GM19395 (cell line): Measurements from ENCODE around the gene NSF.
"Not testable (repeated sequence)": the region's sequence is repeated elsewhere in the genome, so short reads cannot be mapped to it uniquely, and the experiment has no call there.

ENCODE experiments used
- ATAC-seq: cut with Tn5 transposase; IDR thresholded peaks from one replicate; pipeline ENCODE4 v1.9.1; 2021; ENCODE audit warnings: mild to moderate bottlenecking, moderate library complexity; ENCODE audit not compliant: unreplicated experiment

Gene NSF

DNA sequence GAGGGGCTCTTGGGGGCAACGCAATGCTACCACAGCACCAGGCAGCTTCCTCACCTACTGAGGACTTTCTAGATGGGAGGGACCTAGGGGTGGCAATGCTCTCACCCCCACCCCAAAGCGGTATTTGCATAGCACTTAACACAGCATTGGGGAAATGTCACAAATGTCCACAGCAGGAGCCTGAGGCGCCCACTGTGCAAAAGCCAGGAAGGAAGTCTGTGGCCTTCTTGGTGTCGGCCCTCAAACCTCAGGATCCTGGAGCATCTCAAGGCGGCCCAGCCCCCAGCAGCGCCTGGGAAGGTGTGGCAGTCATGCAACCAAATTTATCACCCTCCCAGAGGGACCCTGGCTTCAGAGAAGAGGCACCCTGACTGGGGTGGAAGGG lies 182.7 kb downstream of the NSF start:
- ATAC-seq, result no peak

DNA sequence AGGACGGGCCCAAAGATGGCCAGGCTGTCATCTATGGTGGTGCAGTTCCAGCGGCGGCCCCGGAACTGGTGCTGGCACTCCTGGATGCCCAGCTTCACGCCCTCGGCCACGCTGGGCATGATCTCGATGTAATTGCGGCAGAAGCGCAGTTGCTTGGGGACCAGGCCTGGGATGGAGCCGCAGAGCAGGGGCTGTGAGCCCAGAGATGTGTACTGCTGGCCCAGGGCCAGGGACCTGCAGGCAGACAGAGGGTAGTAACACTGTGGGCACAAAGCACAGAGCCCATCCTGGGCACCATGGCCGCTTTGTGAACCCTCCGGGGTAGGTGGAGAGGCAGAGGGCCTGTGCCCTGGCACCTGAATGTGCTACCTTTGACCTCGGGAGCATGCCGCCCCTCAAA lies 183.2 kb downstream of the NSF start:
- no peak for ATAC-seq

DNA sequence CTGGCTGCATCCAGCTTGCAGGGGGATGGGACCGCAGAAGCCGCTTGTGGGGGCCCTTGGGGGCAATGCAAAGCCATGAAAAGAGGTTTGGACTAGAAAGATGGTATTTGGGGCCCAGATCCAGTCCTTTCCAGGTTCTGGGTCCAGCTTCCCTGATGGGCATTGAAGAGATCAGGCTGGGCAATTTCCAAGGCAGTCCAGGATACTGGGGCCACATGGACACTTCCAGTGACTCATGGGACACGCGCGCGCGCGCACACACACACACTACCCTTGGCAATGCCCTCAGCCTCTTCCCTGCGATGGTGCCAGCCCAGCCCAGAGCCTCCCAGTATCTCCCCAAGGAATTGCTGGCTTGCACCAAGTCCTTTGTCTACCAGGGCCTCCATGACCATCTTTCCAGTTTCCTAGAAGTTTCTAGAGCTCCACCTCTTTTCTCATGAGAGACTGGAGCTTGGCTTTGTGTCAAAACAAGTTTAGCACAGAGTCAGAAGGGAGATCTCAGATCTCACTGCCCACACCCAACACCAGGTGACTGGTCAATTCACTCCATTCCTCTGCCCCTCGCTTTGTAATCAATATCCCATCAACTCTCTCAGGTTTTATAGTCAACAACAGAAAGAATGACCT lies 183.8 kb downstream of the NSF start:
- no peak for ATAC-seq

DNA sequence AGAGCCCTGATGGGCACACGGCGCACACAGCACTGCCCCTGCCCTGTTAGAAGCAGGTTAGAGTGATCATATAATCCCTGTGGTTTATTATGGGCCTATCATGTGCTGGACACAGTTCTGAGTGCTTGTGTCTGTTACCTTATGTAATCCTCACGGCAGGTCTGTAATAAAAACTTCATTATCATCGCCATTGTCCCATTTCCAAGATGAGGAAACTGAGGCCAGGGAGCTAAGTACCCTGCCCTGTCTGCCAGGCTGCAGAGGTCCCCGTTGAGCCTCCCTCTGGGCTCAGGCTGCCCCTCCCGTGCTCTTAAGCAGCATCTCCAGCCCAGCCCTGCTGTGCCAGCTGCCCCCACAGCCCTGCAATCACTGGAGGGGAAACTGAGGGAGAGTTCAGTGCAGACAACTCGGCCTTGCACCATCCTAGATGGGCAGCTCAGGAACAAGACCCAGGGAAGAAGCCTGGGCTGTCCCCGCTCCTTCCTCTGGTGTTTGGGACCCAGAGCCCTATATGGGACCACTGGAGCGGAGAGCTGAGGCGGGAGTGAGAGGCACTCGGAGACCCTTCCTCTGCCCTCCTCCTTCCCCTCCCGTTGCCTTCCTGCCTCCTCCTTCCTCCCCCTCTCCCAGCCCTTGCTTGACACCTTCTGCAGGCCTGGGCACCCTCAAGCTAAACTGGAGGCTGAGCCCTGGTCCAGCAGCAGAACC lies 186.0 kb downstream of the NSF start:
- ATAC-seq, result no peak

DNA sequence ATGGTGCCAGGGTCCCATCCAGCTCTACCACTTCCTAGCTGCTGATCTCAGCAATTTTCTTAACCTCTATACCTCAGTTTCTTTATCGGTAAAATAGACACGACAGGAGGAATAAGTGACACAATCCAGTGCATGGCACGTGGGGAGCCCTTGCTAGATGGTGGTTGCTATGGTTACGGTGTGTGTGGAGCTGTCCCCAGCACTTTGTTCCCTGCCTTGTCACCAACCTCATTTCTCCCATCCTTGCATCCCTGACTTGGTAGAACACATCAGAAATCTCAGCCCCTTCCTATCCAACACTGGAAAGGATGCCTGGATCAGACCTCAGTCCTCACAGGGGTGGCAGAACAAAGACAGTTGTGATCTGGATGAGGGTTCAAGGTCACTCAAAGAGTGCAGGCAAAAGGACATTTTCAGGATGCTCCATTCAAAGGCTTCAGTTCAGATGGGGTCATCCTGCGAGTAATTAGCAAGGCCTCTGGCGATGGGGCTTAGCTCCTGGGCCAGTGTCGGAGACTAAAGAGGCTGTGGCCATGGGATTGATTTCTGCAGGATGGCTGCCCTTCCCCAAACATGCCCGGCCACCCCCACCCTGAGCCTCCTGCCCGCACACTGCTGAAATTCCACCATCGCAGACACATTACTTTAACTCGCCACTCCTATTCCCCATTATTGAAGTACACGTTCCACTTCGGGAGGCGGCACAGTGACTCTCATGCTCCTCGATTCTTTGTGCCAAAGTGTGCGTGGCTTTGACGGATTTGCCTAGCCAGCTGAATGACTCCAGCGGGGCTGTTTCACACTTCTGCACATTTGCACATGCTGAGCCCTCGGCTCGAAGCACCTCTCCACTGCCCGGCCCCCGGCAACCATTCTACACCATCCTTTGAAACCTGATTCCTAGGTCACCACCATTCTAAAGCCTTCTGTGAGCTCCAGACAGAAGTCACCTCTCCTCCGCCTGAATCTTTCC lies 187.8 kb downstream of the NSF start:
- no peak for ATAC-seq

DNA sequence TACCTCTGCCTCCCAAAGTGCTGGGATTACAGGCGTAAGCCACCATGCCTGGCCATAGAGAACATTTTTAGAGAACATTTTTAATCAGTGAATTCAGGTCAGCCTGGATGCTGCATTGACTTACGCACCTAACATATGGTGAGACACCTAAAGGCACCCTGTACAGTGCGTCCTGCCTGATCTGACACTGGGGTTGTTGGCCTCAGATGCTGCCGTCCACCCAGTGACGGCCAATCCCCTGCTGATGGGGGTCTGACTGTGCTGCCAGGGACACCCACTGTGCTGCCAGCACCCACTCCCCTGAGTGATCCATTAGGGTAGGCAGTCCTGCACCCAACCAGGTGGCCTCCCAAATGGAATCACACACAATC lies 189.5 kb downstream of the NSF start:
- no peak for ATAC-seq

DNA sequence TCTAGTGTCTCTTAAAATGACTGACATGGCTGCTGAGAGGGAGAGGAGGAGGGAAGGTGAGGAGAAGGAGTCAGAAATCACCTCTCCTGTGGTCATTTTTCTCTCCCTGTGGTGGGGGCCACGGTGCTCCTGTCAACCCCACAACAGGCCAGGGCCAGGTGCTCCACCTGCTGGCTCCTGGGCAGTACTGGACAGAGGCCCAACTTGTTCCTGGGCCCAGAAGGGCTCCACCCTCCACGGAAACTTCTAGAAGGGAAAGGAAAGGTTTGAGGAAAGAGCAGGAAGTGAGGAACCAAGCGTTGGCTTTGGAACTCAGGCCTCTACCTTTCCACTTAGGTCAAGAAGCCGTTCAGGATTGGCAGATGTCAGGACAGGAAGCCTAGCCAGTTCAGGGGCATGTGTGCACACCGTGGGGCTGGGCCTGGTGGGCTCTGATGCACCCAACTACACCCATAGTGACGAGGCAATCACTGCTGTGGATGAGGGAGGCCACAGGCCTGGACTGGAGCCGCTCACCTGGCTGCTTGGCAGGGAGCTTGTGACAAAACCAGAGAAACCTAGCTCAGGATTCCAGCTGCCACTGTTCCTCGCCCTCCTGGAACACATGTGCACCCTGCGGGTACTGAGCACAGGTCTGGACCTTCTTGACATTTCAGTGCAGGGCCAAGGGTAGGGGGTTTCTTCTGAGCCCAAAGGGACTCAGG lies 191.9 kb downstream of the NSF start:
- no peak for ATAC-seq

DNA sequence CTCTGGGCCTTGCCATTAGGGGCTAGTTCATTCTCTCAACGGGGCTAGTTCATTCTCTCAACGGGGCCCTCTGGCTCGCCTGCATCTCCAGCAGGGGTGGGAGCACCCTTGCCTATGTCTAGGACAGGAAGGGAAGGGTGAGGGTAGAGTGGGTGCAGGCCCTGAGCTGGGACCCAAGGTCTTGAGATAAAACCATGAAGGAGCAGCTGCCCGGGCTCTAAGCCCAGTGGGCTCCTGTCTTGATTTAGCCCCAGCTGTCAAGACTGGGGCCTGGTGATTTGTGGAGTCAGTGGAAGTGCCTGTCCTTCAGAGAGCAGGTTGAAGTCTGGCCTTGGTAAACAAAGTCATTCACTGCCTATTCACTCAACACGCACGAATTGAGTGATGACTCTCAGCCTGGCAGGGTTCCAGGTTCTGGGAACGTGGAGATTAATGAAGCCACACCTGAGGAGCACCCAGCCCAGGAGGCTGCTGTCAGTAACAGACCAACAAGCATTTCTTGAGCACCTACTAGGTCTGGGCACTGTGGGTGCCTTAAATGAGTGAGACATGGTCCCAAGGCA lies 192.6 kb downstream of the NSF start:
- no peak for ATAC-seq

DNA sequence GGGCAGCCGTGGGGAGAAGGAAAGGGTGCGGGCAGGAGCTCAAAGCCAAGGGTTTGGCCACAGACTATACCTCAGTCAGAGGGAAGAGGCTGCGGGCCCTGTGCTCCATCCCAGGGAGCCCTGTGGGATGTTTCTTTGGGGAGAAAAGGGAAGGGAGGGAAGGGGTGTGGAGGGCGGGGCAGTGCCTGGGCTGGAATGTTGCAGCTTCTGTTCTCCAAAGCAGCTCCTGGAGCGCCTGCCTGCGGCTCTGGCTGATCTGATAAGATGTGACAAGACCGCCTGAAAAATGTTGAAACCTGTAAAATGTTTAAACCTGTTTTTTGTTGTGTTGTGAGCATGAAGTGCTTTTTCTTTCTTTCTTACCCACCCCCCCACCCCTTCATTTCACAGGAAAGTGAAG lies 195.2 kb downstream of the NSF start:
- ATAC-seq, result no peak

DNA sequence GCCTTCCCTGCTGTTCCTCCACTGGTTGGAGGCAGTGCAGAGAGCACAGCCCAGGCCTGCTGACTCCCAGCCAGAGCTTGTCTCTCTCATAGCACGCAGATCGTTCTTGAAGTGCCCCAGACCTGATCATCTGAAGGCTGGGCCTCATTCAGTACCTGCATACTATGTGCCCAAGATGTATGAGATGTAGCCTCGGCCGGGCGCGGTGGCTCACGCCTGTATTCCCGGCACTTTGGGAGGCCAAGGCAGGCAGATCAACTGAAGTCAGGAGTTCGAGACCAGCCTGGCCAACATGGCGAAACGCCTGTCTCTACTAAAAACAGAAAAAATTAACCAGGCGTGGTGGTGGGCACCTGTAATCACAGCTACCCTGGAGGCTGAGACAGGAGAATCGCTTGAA lies 197.0 kb downstream of the NSF start:
- ATAC-seq, result no peak

DNA sequence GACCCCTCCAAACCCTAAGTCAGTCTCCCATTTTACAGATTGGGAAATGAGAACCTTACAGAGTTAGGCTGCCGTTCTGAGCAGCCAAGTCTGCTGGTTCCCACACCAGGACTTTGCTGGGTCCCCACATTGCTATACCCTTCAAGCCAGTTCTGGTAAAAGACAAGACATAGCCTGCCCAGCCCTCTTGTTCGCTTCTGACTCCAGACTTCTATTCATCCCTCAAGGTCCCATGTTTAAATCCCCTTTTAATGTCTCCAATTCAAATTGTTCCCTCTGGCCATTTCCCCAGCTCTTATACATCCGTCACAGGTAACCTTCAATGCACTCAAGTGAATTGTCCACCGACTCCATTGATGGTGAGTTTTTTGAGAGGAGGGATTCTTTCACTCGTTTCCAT lies 197.8 kb downstream of the NSF start:
- no peak for ATAC-seq

DNA sequence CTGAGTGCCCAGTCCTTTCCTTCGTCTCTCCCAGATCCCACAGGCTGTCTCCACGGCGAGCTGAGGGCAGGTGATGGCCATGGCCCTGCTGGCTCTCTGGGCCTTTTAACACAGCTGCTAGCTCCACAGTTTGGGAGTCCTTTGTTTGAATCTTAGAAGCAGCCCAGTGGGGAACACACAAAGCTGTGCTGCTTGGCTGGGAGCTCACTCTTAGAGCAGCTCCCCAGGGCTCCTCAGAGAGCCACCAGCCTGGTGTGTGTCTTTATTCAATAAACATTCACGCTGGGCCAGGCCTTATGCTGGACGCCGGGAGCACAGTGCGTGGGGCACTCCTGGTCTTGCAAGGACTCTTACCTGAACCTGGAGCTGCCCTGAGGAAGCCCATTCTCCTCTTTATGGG lies 198.3 kb downstream of the NSF start:
- ATAC-seq, result no peak

DNA sequence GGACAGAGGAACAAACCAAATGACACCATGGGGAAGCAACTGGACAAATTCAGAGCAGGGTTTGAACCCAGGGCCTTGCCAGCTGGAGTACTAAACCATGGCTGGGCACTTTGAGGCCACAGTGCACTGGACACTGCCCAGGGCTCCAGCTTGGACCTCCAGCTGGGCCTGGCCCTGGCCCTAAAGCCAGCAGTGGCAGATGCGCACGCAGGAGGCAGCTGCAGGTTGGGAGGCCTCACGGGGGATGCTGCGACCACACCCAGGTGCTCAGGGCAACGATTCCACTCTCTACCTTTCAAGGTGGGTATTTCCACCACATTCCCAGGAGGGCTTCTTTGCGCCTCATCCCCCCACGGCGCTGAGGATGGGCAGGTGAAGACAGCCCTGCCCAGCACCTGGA lies 199.1 kb downstream of the NSF start:
- ATAC-seq, result no peak

DNA sequence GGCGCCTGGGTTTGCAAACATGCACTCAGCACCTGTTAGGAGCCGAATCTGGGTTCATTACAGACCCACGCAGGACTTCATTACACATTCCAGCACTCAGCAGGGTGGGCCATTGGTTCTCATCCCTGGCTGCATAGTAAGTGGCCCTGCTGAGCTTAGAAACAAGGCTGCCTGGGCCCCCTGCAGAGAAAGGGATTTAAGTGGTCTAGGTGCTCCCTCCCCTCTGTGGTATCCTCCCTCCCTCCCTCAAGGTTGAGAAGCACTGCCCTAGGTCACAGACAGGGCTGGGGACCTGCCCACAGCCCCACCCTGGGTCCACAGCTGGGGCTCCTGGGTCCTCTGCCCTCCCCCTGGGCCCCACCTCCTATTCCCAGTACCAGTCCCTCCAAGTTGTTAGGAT lies 199.7 kb downstream of the NSF start:
- ATAC-seq, result no peak

DNA sequence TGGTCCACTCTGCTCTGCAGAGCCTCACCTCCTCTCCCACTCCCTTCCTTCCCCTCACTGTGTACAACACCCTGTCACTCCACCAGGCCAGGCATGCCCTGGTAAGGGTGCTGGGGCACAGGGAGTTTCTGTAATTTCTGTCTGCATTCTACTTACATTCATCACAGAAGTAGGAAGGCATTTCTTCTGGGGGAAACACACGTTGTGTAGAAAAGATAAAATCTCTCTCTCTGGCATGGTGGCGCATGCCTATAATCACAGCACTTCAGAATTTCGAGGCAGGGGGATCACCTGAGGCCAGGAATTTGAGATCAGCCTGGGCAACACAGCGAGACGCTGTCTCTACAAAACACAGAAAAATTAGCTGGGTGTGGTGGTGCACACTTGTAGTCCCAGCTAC lies 201.1 kb downstream of the NSF start:
- ATAC-seq, result no peak

DNA sequence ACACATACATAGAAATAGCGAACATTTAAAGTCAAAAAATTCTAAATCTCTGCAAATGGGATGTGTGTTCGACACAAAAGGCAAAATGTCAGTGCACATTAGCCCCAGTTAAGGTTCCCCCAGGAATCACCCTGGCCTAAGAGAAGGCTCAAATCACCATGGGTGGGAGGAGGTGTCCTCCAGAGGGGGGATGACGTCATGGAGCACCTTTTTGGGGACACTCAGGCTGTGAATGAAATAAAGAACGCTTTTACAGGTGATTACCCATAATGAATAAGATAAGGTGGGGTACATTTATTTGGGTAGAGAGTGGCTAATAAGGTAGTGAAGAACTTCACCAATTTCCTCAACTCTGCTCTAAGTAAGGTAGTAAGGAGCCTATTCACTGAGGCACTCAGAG lies 201.6 kb downstream of the NSF start:
- no peak for ATAC-seq

DNA sequence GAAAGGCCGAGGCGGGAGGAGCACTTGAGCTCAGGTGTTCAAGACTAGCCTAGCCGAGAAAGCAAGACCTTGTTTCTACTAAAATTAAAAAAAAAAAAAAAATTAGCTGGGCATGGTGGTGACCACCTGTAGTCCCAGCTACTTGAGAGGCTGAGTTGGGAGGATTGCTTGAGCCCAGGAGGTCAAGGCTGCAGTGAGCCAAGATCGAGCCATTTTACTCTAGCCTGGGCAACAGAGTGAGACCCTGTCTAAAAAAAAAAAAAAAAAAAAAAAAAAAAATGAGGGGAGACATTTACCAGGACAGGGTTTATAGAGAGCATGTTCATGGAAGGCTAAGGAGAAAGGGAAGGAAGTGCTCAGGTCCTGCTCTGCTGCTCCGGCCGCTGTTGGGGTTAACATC lies 202.6 kb downstream of the NSF start:
- ATAC-seq, result not testable (repeated sequence)

DNA sequence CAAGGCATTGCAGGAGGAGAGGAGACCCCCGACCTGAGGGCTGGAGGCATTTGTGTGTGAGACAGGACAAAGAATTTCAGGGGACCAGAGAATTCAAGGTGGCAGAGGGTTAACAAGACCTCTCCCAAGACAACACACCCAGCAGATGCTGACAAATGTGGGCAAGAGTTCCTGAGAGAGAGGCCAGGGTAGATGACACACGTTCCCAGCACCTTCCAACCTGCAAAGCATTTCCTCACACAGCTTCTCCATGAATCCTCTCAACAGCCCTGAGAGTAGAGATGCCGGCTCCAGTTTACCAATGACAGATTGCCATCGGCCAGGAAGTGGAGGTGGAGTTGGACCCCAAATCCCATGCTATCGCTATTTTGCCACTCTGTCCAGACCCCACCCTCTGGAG lies 203.1 kb downstream of the NSF start:
- ATAC-seq, result no peak

DNA sequence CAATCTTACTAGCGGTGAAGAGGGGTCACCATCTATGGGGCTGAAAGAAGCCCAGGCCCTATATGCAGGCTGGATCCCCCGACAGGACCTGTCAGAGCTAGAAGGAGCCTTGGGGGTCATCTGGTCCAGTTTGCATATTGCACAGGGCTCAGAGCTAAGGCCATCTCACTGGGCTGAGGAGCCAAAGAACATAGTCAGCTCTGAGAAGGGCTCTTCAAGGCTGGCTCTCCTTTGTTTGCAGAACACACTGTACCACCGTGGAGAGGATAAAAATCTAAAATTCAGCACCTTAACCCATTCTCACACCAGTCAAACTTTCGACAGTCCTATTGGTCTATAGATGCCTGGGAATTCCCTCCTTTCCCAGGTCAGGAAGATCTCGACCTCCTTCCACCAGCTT lies 203.8 kb downstream of the NSF start:
- ATAC-seq, result no peak

DNA sequence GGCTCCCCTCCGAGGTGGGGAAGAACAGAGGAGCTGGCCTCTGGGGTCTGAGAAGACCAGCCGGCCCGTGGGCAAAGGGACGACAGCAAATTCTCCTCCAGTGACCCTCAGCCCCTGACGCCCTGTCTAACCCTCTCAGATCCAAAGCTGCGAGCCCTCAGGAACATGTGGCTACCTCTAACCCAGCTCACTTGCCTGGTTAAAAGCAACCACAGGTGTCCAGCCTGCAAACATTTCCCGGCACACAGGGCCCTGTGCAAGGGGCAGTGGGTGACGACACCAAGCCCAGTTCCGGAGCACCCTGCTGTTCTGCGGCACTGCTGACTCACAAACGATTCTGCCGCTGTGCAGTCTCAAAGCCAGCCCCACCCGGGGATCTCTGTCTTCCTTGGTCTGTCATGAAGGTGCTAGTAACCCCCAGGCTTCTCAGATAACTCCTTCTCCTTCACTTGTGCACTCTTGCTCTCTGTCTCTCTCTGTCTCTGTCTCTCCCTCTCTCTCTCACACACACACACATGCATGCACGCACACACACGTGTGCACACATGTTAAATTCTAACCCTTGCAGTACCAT lies 205.0 kb downstream of the NSF start:
- ATAC-seq, result no peak

DNA sequence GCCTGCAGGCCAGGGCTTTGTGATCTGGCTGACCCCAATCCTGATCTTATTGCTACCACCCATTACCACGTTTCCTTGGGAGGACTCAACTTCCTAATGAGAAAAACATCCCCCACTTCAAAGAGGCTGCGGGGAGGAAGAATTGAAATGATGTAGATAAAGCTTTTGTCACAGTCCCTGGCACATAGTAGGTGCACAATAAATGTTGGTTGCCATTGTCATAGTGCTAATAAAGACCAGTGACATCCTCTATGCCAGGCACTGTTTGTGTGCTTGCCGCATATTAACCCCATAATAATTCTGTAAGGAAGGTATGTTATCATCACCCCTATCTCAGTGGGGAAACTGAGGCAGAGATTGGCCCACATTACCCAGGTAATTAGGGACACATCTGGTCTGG lies 205.6 kb downstream of the NSF start:
- ATAC-seq, result no peak
